ENCODE results near the gene MAPK6. TPM values are rescaled to one million over a fixed set of nuclear protein-coding genes. Genes with fewer than 3 reads are reported as not detected.

Gene MAPK6
- total and polyA plus RNA-seq, 10 of the 15 experiments (the other 5 are each of a cell fraction or from before 2014, with no cell fraction given) = 20.6 to 100 (median 52.6) TPM

GRCh38 chr15:52056001-52056400 is 37.0 kb downstream of the MAPK6 start:
- no peak overlapping the region for H3K27ac ChIP-seq (ENCODE audit: control insufficient read depth, insufficient read depth)
- peaks cover 12 to 55% of the 10 kb centered on the region in 2 experiments for H3K36me3 ChIP-seq (ENCODE audit: control insufficient read depth in 2 of 2, insufficient read depth in 2 of 2, low read length in 1 of 2)

More at GRCh38 chr15:52056001-52056400, 37.0 kb downstream of the MAPK6 start:
- ChIA-PET RAD21 (ENCODE audit: unreplicated experiment) (no interaction called here), SMC1A (ENCODE audit: uncharacterized antibody, unreplicated experiment) (no interaction called here), CTCF (no interaction called here), POLR2A (interaction anchor here (1.2 kb wide), 1 partner anchor 16 kb away, joined by 3 read pairs; no protein-coding TSS in a partner anchor)
- no TSS peak for BruUV-seq (replicated peaks)
- no peak for TF ChIP-seq DPF2 (IDR thresholded peaks at IDR 0.05)
- no peak for TF ChIP-seq ZNF207 (IDR thresholded peaks at IDR 0.05; ENCODE audit: borderline replicate concordance)
- no peak for TF ChIP-seq ZNF592 (IDR thresholded peaks at IDR 0.05)
- no peak for TF ChIP-seq BHLHE40 (IDR thresholded peaks at IDR 0.05; ENCODE audit: borderline replicate concordance in 1 of 2, low read depth in 2 of 2, low read length in 1 of 2)
- TF ChIP-seq ZBTB11 (CRISPR knock-in tag; IDR thresholded peaks at IDR 0.05) = no peak
- TF ChIP-seq CREM (IDR thresholded peaks at IDR 0.05; ENCODE audit: low read depth) = no peak
- TF ChIP-seq JUNB (IDR thresholded peaks at IDR 0.05) = no peak
- no peak for TF ChIP-seq CHD1 (IDR thresholded peaks at IDR 0.05; ENCODE audit: low read depth, low read length)
- no peak for TF ChIP-seq BACH1 (IDR thresholded peaks at IDR 0.05; ENCODE audit: borderline replicate concordance)
- no peak for TF ChIP-seq SREBF2 (IDR thresholded peaks at IDR 0.05; ENCODE audit: low read length)
- no peak for TF ChIP-seq POU2F2 (IDR thresholded peaks at IDR 0.05; ENCODE audit: borderline replicate concordance, low read depth, low read length)
- TF ChIP-seq RBBP5 (conservative IDR thresholded peaks at IDR 0.05) = no peak
- TF ChIP-seq GABPA (IDR thresholded peaks at IDR 0.05; ENCODE audit: low read depth) = no peak
- H3K9me3 ChIP-seq (replicated peaks; ENCODE audit: control insufficient read depth, insufficient read depth, low read length) = peaks cover 2% of the 10 kb centered on the region; the same call in 2 of the 3 replicates
- in situ Hi-C loops (cut with MboI) = no loop called here
- peaks cover 3% of the 10 kb centered on the region for H3K79me2 ChIP-seq (ENCODE audit: control insufficient read depth, insufficient read depth, low read length)
- ATAC-seq = no peak
- H3K9ac ChIP-seq (ENCODE audit: control insufficient read depth, insufficient read depth, low read length) = no peak overlapping the region
- no peaks in the 10 kb centered on the region for H3K27me3 ChIP-seq (replicated peaks in 1 of 2; ENCODE audit: control insufficient read depth in 2 of 2, insufficient read depth in 2 of 2, low read length in 1 of 2)
- DNase-seq (ENCODE audit: low read depth, low spot score) = no peak
- no peak overlapping the region for H3K4me3 ChIP-seq
- intact Hi-C loops (cut with micrococcal nuclease; ENCODE audit: unreplicated experiment) = no loop called here
- no peak overlapping the region for H3K4me2 ChIP-seq (ENCODE audit: control insufficient read depth, insufficient read depth)
- no peak overlapping the region for H2AFZ ChIP-seq (ENCODE audit: control insufficient read depth, low read depth, low read length)
- FAIRE-seq = no peak
- no peaks in the 10 kb centered on the region for H3K4me1 ChIP-seq (ENCODE audit: control insufficient read depth, insufficient read depth, low read length)
- WGBS (ENCODE audit: insufficient coverage, insufficient replicate concordance, low lambda C conversion rate, missing lambda C conversion rate) = 96% methylated on average over 1 of the region's 1 CpG
- no peaks in the 10 kb centered on the region for H4K20me1 ChIP-seq (ENCODE audit: control insufficient read depth, insufficient read depth)

Data from GM12878 (cell line).